Neuronal stem cell (in vitro differentiated cells): ENCODE measurements around the gene MALT1.

Experiments
- DNase-seq: peaks from one replicate; pipeline ENCODE4 v3.0.0-alpha.2; 2013; ENCODE audit warnings: low spot score
- H2AFZ ChIP-seq: one replicate; pipeline ENCODE4 v1.6.1; 2013; ENCODE audit warnings: mild to moderate bottlenecking, low read length, inconsistent platforms
- H2AK5ac ChIP-seq: 2 replicates; pipeline ENCODE4 v1.6.1; 2013; ENCODE audit warnings: low read depth, mild to moderate bottlenecking, inconsistent platforms, low read length, moderate library complexity, mixed read lengths
- H2BK120ac ChIP-seq: 2 replicates; pipeline ENCODE4 v1.6.1; 2013; ENCODE audit warnings: low read depth, mild to moderate bottlenecking, inconsistent platforms, low read length, moderate library complexity, mixed read lengths
- H2BK12ac ChIP-seq: one replicate; pipeline ENCODE4 v1.6.1; 2013; ENCODE audit warnings: low read length, inconsistent platforms
- H2BK15ac ChIP-seq: 2 replicates; pipeline ENCODE4 v1.6.1; 2013; ENCODE audit warnings: mild to moderate bottlenecking, low read length, inconsistent platforms, mixed read lengths
- H2BK5ac ChIP-seq: one replicate; pipeline ENCODE4 v1.6.1; 2013; ENCODE audit warnings: inconsistent platforms, mild to moderate bottlenecking, low read length, moderate library complexity
- H3K14ac ChIP-seq: one replicate; pipeline ENCODE4 v1.6.1; 2013; ENCODE audit warnings: low read length, inconsistent platforms
- H3K18ac ChIP-seq: 2 replicates; pipeline ENCODE4 v1.6.1; 2013; ENCODE audit warnings: low read length, inconsistent platforms
- H3K23ac ChIP-seq: 2 replicates; pipeline ENCODE4 v1.6.1; 2013; ENCODE audit warnings: low read depth, mild to moderate bottlenecking, mixed read lengths, low read length, inconsistent platforms; ENCODE audit not compliant: poor library complexity
- H3K27ac ChIP-seq: replicated peaks from 3 replicates; pipeline ENCODE4 v1.5.1; 2013; ENCODE audit warnings: low read length, inconsistent platforms
- H3K27me3 ChIP-seq, 3 experiments: 2 replicates each; pipeline ENCODE4 v1.6.1; 2013; ENCODE audit warnings: low read length in 3 of 3, mild to moderate bottlenecking in 2 of 3, inconsistent platforms in 1 of 3, low read depth in 1 of 3, mixed read lengths in 1 of 3, moderate library complexity in 1 of 3; ENCODE audit not compliant: control insufficient read depth in 3 of 3, insufficient read depth in 3 of 3
- H3K36me3 ChIP-seq, 2 donors: replicated peaks in 1 of 2; 2 replicates each; pipeline ENCODE4 v1.6.1; 2013; ENCODE audit warnings: low read length in 2 of 2; ENCODE audit not compliant: control insufficient read depth in 2 of 2, insufficient read depth in 2 of 2
- H3K4ac ChIP-seq: 2 replicates; pipeline ENCODE4 v1.6.1; 2013; ENCODE audit warnings: inconsistent platforms, mild to moderate bottlenecking, low read length, moderate library complexity
- H3K4me1 ChIP-seq, 2 donors: 1 replicate in 1 of 2; 2 replicates in 1 of 2; pipeline ENCODE4 v1.6.1; 2013; ENCODE audit warnings: low read length in 2 of 2, low read depth in 1 of 2; ENCODE audit not compliant: control insufficient read depth in 2 of 2, insufficient read depth in 1 of 2
- H3K4me2 ChIP-seq: one replicate; pipeline ENCODE4 v1.6.1; 2013; ENCODE audit warnings: mild to moderate bottlenecking, low read length, inconsistent platforms; ENCODE audit not compliant: insufficient read depth, poor library complexity, severe bottlenecking
- H3K4me3 ChIP-seq, 2 donors: 2 replicates each; pipeline ENCODE4 v1.5.1; 2013; ENCODE audit warnings: low read length in 2 of 2, mild to moderate bottlenecking in 2 of 2, inconsistent platforms in 1 of 2, moderate library complexity in 1 of 2
- H3K79me1 ChIP-seq: one replicate; pipeline ENCODE4 v1.6.1; 2013; ENCODE audit warnings: low read depth, mild to moderate bottlenecking, inconsistent platforms, low read length, moderate library complexity
- H3K9ac ChIP-seq: one replicate; pipeline ENCODE4 v1.6.1; 2013; ENCODE audit warnings: mild to moderate bottlenecking, low read depth, low read length, inconsistent platforms; ENCODE audit not compliant: poor library complexity
- H3K9me3 ChIP-seq, 2 donors: replicated peaks in 1 of 2; 2 replicates each; pipeline versions ENCODE3 to v1.6.1; 2013; ENCODE audit warnings: low read length in 2 of 2, mild to moderate bottlenecking in 2 of 2, inconsistent platforms in 1 of 2, low read depth in 1 of 2, mixed read lengths in 1 of 2, moderate library complexity in 1 of 2; ENCODE audit not compliant: control insufficient read depth in 2 of 2, insufficient read depth in 1 of 2
- H4K8ac ChIP-seq: one replicate; pipeline ENCODE4 v1.6.1; 2013; ENCODE audit warnings: low read depth, mild to moderate bottlenecking, inconsistent platforms, low read length, moderate library complexity
- H4K91ac ChIP-seq: one replicate; pipeline ENCODE4 v1.6.1; 2013; ENCODE audit warnings: low read length, low read depth, mild to moderate bottlenecking, inconsistent platforms; ENCODE audit not compliant: poor library complexity
- WGBS, 2 donors: extraction: QIAGEN DNeasy Blood & Tissue Kit; methylation state at CpG; one replicate each; pipeline ENCODE4 v1.1.7; 2013; ENCODE audit warnings: missing lambda C conversion rate in 2 of 2, mixed read lengths in 1 of 2; ENCODE audit not compliant: insufficient read length in 2 of 2, insufficient replicate concordance in 1 of 2; ENCODE audit errors: extremely low coverage in 2 of 2; 5-methylcytosine and 5-hydroxymethylcytosine counted together

MALT1 gene

DNA sequence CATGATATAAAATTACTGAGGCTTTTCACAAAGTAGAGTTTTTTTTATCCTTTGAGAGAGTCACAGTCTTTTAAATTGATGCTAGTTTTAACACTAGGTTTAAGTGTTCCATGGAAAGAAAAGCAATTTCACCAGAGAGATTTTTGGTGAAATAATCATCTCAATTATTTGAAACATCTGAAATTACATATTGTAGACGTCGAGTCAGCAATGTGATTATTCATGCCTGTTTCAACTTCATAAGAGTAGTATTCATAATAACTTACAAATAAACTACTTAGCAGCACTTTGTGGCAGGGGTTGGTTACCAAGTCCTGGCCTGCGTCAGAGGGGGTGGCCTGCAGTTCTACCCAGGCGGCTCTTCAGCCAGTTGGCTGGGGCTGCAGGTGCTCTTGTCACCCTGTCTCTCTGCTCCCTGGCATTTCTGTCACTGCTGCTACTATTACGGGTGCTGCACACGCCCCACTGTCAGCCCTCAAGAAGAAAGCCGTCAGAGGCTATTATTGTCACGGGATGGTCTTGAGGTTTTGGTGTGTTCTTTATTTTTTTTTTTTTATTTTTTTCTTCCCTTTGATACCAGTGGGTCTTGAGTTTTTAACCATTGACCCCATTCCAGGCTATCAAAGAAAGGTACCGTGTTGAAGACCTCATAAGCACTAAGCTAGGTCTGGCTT lies 50.4 kb downstream of the MALT1 start:
- no CpG with 5 or more reads among the region's 9 CpGs for WGBS, 2 donors
- Histone ChIP-seq H3K4me1 (no peaks in the 10 kb centered on the region), H2BK5ac (no peak overlapping the region)

DNA sequence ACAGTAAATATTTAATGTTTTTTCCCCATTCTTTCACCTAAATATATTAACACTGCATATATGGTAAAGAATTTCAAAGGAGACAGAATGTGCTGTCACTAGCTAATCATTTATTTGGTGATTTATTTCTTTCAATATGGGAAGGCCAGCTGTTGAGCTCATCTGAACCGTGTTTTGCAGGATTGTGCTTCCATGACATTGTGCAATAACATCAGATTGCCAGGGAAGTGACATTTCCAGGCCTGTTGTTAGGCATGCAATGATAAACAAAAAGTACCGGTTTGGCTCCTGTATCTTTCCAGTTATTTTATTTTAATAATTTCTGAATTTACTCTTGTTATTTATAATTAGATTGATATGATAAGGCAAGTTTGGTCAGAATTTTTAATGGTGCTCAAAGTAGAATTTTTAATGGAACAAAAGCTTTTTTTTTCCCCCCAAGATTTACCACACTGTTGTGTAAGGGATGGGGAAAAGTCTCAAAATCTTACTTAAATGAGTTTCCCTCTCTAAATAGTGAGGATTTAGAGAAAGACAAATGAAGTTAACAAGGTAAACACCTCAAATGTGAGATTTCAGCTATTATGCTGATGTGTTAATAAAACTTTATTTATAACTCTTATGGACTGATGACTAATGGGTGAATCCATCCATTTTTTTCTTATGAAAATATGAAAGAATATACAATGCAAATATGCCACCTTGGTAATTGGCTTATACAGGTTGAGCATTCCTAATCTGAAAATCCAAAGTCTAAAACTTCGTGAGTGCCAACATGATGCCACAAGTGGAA lies 52.7 kb downstream of the MALT1 start:
- H3K18ac ChIP-seq: no peak overlapping the region
- H3K4me3 ChIP-seq: no peak overlapping the region
- H3K9ac ChIP-seq: no peak overlapping the region
- no peaks in the 10 kb centered on the region for H3K27me3 ChIP-seq
- H2BK15ac ChIP-seq: no peak overlapping the region
- no peak overlapping the region for H2BK12ac ChIP-seq
- no peak overlapping the region for H3K23ac ChIP-seq
- no peak overlapping the region for H3K27ac ChIP-seq
- H2BK5ac ChIP-seq: no peak overlapping the region
- no peak overlapping the region for H3K4ac ChIP-seq
- H3K36me3 ChIP-seq: peaks cover 1 to 57% of the 10 kb centered on the region in 2 donors
- no peak overlapping the region for H2BK120ac ChIP-seq
- H2AK5ac ChIP-seq: no peak overlapping the region
- no peaks in the 10 kb centered on the region for H3K9me3 ChIP-seq
- H3K4me2 ChIP-seq: no peak overlapping the region
- no peaks in the 10 kb centered on the region for H3K4me1 ChIP-seq
- H3K79me1 ChIP-seq: no peaks in the 10 kb centered on the region
- no peak for DNase-seq
- no peak overlapping the region for H4K91ac ChIP-seq
- H2AFZ ChIP-seq: no peak overlapping the region
- whole genome bisulfite sequencing, 2 donors: no CpG with 5 or more reads among the region's 3 CpGs
- H4K8ac ChIP-seq: no peak overlapping the region
- H3K14ac ChIP-seq: no peak overlapping the region

More for the DNA sequence above, 50.4 kb downstream of the MALT1 start:
- no peaks in the 10 kb centered on the region for H3K79me1 ChIP-seq
- no peak overlapping the region for H2AK5ac ChIP-seq
- no peak overlapping the region for H2BK15ac ChIP-seq
- no peak overlapping the region for H3K18ac ChIP-seq
- H2BK120ac ChIP-seq: no peak overlapping the region
- DNase-seq: no peak
- H3K27me3 ChIP-seq: no peaks in the 10 kb centered on the region
- H3K23ac ChIP-seq: no peak overlapping the region
- no peak overlapping the region for H3K4me3 ChIP-seq
- H3K4me2 ChIP-seq: no peak overlapping the region
- H3K9me3 ChIP-seq: no peaks in the 10 kb centered on the region
- H3K4ac ChIP-seq: no peak overlapping the region
- H3K14ac ChIP-seq: no peak overlapping the region
- no peak overlapping the region for H3K27ac ChIP-seq
- no peak overlapping the region for H2BK12ac ChIP-seq
- no peak overlapping the region for H3K9ac ChIP-seq
- H4K91ac ChIP-seq: no peak overlapping the region
- H4K8ac ChIP-seq: no peak overlapping the region
- peaks cover 0 to 68% of the 10 kb centered on the region in 2 donors for H3K36me3 ChIP-seq
- H2AFZ ChIP-seq: no peak overlapping the region

DNA sequence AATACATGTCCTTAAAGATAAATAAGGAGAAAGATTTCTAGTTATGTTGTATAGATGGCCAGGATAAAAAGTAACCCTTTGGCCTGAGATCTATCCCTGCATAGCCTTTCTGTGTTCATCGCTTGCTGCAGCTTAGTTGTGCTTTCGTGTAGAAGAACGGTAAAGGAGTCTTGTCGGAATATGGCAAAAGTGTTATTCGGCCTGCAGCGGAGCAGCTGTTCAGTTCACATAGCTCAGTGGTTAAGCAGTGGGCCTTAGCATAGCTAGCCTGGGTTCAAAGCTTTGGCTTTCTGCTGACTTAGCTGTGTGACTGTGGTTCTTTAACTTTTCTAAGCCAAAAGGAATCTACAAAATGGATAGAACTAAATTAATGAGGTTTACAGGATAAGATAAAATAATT lies 55.4 kb downstream of the MALT1 start:
- no peak overlapping the region for H3K4ac ChIP-seq
- H2BK5ac ChIP-seq: no peak overlapping the region
- no peak overlapping the region for H4K91ac ChIP-seq
- H2BK120ac ChIP-seq: no peak overlapping the region
- no peak overlapping the region for H3K18ac ChIP-seq
- DNase-seq: no peak
- H3K4me2 ChIP-seq: no peak overlapping the region
- H2AK5ac ChIP-seq: no peak overlapping the region
- H3K4me3 ChIP-seq: no peak overlapping the region
- H3K9me3 ChIP-seq: no peaks in the 10 kb centered on the region
- peaks cover 1 to 56% of the 10 kb centered on the region in 2 donors for H3K36me3 ChIP-seq
- no peaks in the 10 kb centered on the region for H3K4me1 ChIP-seq
- no CpG with 5 or more reads among the region's 6 CpGs for WGBS, 2 donors
- no peak overlapping the region for H3K14ac ChIP-seq
- no peak overlapping the region for H3K27ac ChIP-seq
- H4K8ac ChIP-seq: no peak overlapping the region
- H2BK12ac ChIP-seq: no peak overlapping the region
- no peaks in the 10 kb centered on the region for H3K79me1 ChIP-seq
- no peaks in the 10 kb centered on the region for H3K27me3 ChIP-seq
- H3K23ac ChIP-seq: no peak overlapping the region
- no peak overlapping the region for H2BK15ac ChIP-seq
- H2AFZ ChIP-seq: no peak overlapping the region
- H3K9ac ChIP-seq: no peak overlapping the region

DNA sequence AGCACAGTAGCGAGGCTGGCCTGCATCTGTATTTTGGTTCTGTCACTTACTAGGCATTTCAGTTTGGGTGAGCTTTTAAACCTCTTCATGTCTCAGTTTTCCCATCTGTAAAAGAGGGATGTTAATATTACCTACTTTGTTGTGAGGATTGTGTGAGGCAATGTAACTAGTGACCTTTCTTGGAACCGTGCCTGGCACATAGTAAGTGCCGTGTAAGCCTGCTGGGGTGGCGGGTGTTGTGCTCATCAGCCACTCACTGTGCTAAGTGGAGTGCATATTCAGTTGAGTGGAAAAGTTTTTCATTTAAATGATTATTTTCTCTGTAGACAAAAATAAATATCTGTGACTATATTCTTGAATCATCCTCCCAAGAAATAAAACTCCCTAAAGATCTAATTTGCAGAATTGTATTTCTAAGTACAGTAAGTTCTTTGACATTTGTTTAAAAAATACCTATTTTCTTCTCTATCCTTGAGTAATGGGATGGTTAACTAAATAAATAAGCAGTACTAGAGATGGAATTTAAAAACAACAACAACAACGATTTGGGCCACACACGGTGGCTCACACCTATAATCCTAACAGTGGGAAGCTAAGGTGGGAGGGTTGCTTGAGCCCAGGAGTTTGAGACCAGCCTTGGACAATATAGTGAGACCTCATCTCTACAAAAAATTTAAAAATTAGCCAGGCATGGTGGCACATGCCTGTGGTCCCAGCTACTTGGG lies 56.7 kb downstream of the MALT1 start:
- H3K27ac ChIP-seq: no peak overlapping the region
- H3K9ac ChIP-seq: no peak overlapping the region
- no peak overlapping the region for H4K8ac ChIP-seq
- H2BK5ac ChIP-seq: no peak overlapping the region
- no peak overlapping the region for H2BK120ac ChIP-seq
- no peaks in the 10 kb centered on the region for H3K79me1 ChIP-seq
- no peak for DNase-seq
- no peak overlapping the region for H4K91ac ChIP-seq
- H3K4me1 ChIP-seq: no peaks in the 10 kb centered on the region
- no peak overlapping the region for H3K18ac ChIP-seq
- H3K23ac ChIP-seq: no peak overlapping the region
- no peak overlapping the region for H3K4me3 ChIP-seq
- H3K4me2 ChIP-seq: no peak overlapping the region
- H2BK12ac ChIP-seq: no peak overlapping the region
- H3K4ac ChIP-seq: no peak overlapping the region
- H3K36me3 ChIP-seq: peaks cover 1 to 59% of the 10 kb centered on the region in 2 donors
- no peak overlapping the region for H2AK5ac ChIP-seq
- no peak overlapping the region for H3K14ac ChIP-seq
- no peaks in the 10 kb centered on the region for H3K27me3 ChIP-seq
- no peak overlapping the region for H2AFZ ChIP-seq
- no peak overlapping the region for H2BK15ac ChIP-seq
- no CpG with 5 or more reads among the region's 6 CpGs for WGBS, 2 donors
- H3K9me3 ChIP-seq: no peaks in the 10 kb centered on the region
